T1000 (cell line): Measurements from ENCODE around the gene TMEM174.

ENCODE experiments used
- DNase-seq: peaks from one replicate; lab custom pipeline; 2025; ENCODE audit warnings: mixed read lengths; lab: John Stamatoyannopoulos, UW

The TMEM174 gene, protein sequence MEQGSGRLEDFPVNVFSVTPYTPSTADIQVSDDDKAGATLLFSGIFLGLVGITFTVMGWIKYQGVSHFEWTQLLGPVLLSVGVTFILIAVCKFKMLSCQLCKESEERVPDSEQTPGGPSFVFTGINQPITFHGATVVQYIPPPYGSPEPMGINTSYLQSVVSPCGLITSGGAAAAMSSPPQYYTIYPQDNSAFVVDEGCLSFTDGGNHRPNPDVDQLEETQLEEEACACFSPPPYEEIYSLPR

DNA sequence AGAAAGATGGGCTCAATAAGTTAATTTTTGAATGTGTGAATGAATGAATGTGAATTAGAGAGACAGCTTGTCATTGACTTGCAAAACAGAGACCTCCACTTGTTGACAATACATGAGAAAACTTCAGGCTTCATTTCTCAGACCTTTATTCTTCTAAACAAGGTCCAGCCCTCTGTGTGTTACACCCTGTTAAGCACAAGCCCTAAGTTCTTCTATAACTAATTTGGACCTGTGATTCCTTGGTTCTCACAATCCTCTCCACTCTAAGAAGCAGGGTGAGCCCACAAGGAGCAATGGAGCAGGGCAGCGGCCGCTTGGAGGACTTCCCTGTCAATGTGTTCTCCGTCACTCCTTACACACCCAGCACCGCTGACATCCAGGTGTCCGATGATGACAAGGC is at the start of gene TMEM174:
TMEM174 (plus strand) TSS at position 243 of the 400 bp plus-strand sequence; CDS start at position 294, 51 bp downstream.
- no peak for DNase-seq

GRCh38 chr5:73125289-73125688 is 47.7 kb upstream of the TMEM174 start:
- no peak for DNase-seq

DNA sequence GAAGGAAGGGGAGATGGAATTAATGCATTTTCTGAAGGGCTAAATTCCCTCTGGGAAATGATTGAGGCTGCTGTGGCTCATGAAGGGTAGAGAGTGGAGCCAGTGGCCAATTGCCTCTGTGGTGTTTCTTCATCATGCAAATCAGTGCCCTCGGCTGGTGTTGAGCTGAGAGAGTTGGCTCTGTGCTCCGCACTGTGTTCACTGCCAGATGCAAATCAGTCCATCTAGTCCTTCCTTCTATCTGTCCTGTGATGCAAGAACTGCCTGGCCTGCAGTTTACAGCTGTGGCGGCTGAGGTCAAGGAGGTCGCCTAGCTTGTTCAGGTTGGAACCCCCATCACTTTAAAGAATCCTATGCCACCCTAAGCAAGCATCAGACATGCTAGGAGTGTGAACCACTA is 46.6 kb upstream of the TMEM174 start:
- no peak for DNase-seq

- DNase-seq: no peak
These were observed 46.0 kb upstream of the TMEM174 start for GRCh38 chr5:73126957-73127356.

GRCh38 chr5:73129143-73129542 is 43.9 kb upstream of the TMEM174 start:
- no peak for DNase-seq

- no peak for DNase-seq
These were observed 42.2 kb upstream of the TMEM174 start for GRCh38 chr5:73130811-73131210.

- DNase-seq: no peak
These were observed 41.1 kb upstream of the TMEM174 start for GRCh38 chr5:73131711-73132425.

DNA sequence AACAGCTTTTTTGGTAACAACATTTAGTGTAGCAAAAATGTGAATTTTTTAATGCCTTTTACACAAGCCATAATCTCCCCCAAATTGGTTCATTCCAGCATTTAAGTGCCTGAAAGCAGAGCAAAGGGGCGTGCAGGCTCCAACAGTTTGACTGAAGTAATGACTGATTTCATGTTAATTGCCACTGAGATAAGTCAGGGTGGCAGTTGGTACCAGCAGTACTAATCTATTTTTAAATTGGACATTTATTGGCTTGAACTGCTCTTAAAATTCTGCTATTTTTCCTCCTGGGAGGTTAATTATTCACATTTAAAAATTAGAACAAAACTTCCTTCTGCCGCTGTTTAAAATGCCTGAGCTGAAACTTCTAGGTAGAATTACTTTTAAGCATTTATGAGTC is 40.2 kb upstream of the TMEM174 start:
- no peak for DNase-seq

- DNase-seq: no peak
These were observed 38.0 kb upstream of the TMEM174 start for GRCh38 chr5:73135021-73135420.

DNA sequence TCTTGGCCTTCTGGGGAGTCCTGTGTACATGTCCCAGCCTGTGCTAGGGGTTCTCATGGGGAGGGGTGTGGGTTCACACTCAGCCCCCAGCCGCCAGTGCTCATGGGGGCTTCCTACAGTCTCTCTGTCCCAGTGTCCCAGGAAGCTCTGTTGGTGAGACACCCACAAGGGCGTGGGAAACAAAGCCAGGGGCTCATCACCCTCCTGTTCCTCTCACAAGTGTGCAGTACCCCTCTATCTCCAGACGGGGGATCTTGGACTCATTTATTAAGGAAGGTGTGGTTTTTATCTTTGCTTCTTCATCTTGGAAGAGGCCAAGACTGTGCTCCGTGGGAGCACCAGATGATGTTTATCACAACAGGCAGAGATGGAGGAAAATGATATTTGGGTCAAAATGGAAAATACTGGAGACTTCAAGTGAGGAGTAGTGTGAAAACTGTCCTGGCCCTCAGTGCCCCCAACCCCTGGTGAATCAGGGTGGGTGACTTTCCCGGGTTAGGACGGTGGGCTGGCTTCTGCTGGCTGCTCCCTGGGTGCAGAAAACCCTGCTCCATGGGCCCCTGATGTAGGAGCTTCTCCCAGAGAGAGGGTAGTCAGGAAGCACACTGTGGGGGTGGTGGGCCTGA is 37.5 kb upstream of the TMEM174 start:
- no peak for DNase-seq

- DNase-seq: no peak
These were observed 36.9 kb upstream of the TMEM174 start for GRCh38 chr5:73136055-73136562.

GRCh38 chr5:73137563-73138530 is 35.1 kb upstream of the TMEM174 start:
- DNase-seq: no peak

GRCh38 chr5:73139485-73139884 is 33.5 kb upstream of the TMEM174 start:
- DNase-seq: no peak

- DNase-seq: no peak
These were observed 32.2 kb upstream of the TMEM174 start for GRCh38 chr5:73140801-73141200.

DNA sequence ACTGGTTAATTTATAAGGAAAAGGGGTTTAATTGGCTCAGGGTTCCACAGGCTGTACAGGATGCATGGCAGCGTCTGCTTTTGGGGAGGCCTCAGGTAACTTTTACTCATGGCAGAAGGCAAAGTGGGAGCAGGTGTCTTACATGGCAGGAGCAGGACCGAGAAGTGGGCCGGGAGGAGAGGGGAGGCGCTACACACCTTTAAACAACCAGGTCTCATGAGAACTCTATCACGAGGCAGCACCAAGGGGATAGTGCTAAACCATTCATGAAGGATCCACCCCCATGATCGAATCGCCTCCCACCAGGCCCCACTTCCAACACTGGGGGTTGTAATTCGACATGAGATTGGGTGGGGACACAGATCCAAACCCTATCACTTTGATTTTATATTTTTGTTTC is 31.0 kb upstream of the TMEM174 start:
- no peak for DNase-seq

- DNase-seq: no peak
These were observed 29.3 kb upstream of the TMEM174 start for GRCh38 chr5:73143716-73144115.

- DNase-seq: no peak
These were observed 23.5 kb upstream of the TMEM174 start for GRCh38 chr5:73149540-73149939.

- no peak for DNase-seq
These were observed 22.1 kb upstream of the TMEM174 start for GRCh38 chr5:73150876-73151275.

DNA sequence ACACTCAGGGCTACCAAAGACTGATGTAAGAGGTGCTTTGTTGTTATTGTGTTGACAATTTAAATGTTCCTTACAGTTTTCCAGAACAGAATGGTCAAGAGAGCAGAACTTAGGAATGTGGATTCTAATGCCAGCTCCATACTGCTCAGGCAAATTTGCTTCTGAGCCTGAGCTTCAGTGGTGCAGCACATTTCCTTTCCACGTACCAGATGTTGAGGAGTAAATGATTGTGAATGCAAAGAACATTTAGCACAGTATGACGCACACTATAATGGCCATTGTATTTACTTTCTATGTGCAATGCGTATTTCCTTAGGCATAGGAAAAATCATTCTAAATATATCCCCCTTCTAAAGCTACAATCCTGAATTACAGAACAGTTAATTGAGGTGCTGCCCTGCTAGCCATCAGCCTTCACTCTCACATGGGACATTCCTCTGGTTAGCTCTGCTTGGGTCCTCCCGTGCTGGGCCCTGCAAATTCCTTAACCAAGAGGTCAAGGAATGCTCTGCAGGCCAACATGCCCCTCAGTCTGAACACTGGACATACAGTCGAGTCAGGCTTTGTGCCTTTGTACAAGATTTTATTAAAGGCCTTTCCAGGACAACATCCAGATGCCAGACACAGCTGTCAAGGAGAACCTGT is 21.1 kb upstream of the TMEM174 start:
- DNase-seq: no peak

GRCh38 chr5:73152411-73153388 is 20.3 kb upstream of the TMEM174 start:
- no peak for DNase-seq
